Tibial nerve (tissue), 4 donors: Measurements from ENCODE around the gene FAM210A. TPM values are rescaled to one million over a fixed set of nuclear protein-coding genes. Genes with fewer than 3 reads are reported as not detected.

Experiments
- DNase-seq, 2 donors: peaks; one replicate each; pipeline ENCODE4 v3.0.0-alpha.2; 2019; ENCODE audit warnings: low spot score in 2 of 2
- H3K27ac ChIP-seq, 4 donors: fragments of 200-600 bp; sonication (generic) in 3 of 4; one replicate each; pipeline ENCODE4 v1.5.1; 2017 to 2019; ENCODE audit warnings: mild to moderate bottlenecking in 1 of 4
- H3K27me3 ChIP-seq, 2 donors: fragments of 200-600 bp; sonication (generic) in 1 of 2; one replicate each; pipeline versions ENCODE4 v1.5.1 to v1.6.0; 2017 to 2019
- H3K36me3 ChIP-seq, 3 donors: fragments of 200-600 bp; sonication (generic); one replicate each; pipeline ENCODE4 v1.5.1; 2018 to 2019
- H3K4me1 ChIP-seq, 4 donors: fragments of 200-600 bp; sonication (generic) in 3 of 4; one replicate each; pipeline ENCODE4 v1.5.1; 2017 to 2019
- H3K4me3 ChIP-seq, 4 donors: fragments of 200-600 bp; sonication (generic) in 3 of 4; one replicate each; pipeline ENCODE4 v1.5.1; 2017 to 2019; ENCODE audit warnings: mild to moderate bottlenecking in 1 of 4, moderate library complexity in 1 of 4
- H3K9me3 ChIP-seq, 4 donors: fragments of 200-600 bp; sonication (generic) in 3 of 4; one replicate each; pipeline ENCODE4 v1.5.1; 2017 to 2019
- EP300 ChIP-seq, 2 donors: sonication (generic); formaldehyde crosslinking; IDR thresholded peaks; one replicate each; pipeline ENCODE4 v1.6.1; 2017; ENCODE audit warnings: antibody characterized with exemption in 2 of 2, mild to moderate bottlenecking in 1 of 2
- POLR2A ChIP-seq, 2 donors: fragments of 450-650 bp; IDR thresholded peaks; one replicate each; pipeline ENCODE4 v1.6.1; 2017; ENCODE audit warnings: antibody characterized with exemption in 2 of 2, mild to moderate bottlenecking in 2 of 2, moderate library complexity in 2 of 2
- WGBS, 2 donors: methylation state at CpG; one replicate each; pipeline ENCODE4 v1.1.5; 2018; 5-methylcytosine and 5-hydroxymethylcytosine counted together
- total RNA-seq, 4 donors: library from RNA; depleted of rRNA; stranded (reverse); fragments of >200 nt; gene quantifications; one replicate each; pipeline ENCODE4 v1.1.0, GENCODE V29; 2016
- TF ChIP-seq, protein P1 (sequence below), 5 experiments: fragments of 200-600 bp in 3 of 5; fragments of 450-650 bp in 2 of 5; sonication (generic) in 3 of 5; IDR thresholded peaks; one replicate each; pipeline ENCODE4 v1.5.1; 2016 to 2019; ENCODE audit warnings: antibody characterized with exemption in 5 of 5, mild to moderate bottlenecking in 3 of 5, moderate library complexity in 2 of 5

Gene FAM210A
- 1 to 10 TPM; 5.2 to 8.7 (median 7.3) TPM for total RNA-seq

- H3K4me1 ChIP-seq, result peaks cover 0 to 30% (median 22%) of the 10 kb centered on the region in 4 donors
- H3K27ac ChIP-seq, result peak within 1 kb of the TSS; percentile 90 to 98 (median 94)
- H3K9me3 ChIP-seq, result no peaks in the 10 kb centered on the region
- DNase-seq, result peak; percentile 90 to 94
- no peaks in the 10 kb centered on the region for H3K27me3 ChIP-seq
- peak; percentile 61 to 87 for TF ChIP-seq POLR2A (IDR thresholded peaks at IDR 0.05)
- TF ChIP-seq, protein P1, sequence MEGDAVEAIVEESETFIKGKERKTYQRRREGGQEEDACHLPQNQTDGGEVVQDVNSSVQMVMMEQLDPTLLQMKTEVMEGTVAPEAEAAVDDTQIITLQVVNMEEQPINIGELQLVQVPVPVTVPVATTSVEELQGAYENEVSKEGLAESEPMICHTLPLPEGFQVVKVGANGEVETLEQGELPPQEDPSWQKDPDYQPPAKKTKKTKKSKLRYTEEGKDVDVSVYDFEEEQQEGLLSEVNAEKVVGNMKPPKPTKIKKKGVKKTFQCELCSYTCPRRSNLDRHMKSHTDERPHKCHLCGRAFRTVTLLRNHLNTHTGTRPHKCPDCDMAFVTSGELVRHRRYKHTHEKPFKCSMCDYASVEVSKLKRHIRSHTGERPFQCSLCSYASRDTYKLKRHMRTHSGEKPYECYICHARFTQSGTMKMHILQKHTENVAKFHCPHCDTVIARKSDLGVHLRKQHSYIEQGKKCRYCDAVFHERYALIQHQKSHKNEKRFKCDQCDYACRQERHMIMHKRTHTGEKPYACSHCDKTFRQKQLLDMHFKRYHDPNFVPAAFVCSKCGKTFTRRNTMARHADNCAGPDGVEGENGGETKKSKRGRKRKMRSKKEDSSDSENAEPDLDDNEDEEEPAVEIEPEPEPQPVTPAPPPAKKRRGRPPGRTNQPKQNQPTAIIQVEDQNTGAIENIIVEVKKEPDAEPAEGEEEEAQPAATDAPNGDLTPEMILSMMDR (IDR thresholded peaks at IDR 0.05), result peak in 3 of 5 experiments; percentile 6 to 17 (median 8)
- TF ChIP-seq EP300 (IDR thresholded peaks at IDR 0.05), result peak; percentile 98 to 99
- peak within 1 kb of the TSS; percentile 82 to 99 (median 94) for H3K4me3 ChIP-seq
- H3K36me3 ChIP-seq, result peaks cover 0 to 1% (median 0%) of the 10 kb centered on the region in 3 donors
- 0% methylated on average over 31 to 39 of the region's 76 CpGs for WGBS, 2 donors
Observed at GRCh38 chr18:13726232-13726971, at the start of gene FAM210A, which contains the start of gene RNMT. Gene FAM210A (minus strand): TSS chr18:13726558. CDS start chr18:13682077, 44,481 bp downstream. Gene RNMT (plus strand): TSS chr18:13726673. CDS start chr18:13731518, 4,845 bp downstream.

GRCh38 chr18:13775058-13775457 lies 48.7 kb upstream of the FAM210A start:
- whole genome bisulfite sequencing, 2 donors, result 31 to 65% methylated on average over 3 of the region's 3 CpGs
- no peak for DNase-seq

GRCh38 chr18:13762690-13763439 lies 36.5 kb upstream of the FAM210A start:
- DNase-seq, result no peak
- Histone ChIP-seq H3K27ac (no peak overlapping the region), H3K9me3 (peaks cover 0 to 44% (median 0%) of the 10 kb centered on the region in 4 donors), H3K4me1 (no peaks in the 10 kb centered on the region), H3K4me3 (no peak overlapping the region), H3K36me3 (peaks cover 0 to 78% (median 0%) of the 10 kb centered on the region in 3 donors), H3K27me3 (no peaks in the 10 kb centered on the region)
- 94 to 98% methylated on average over 3 of the region's 3 CpGs for WGBS, 2 donors
- TF ChIP-seq, protein P1 (IDR thresholded peaks at IDR 0.05), result no peak
- TF ChIP-seq POLR2A (IDR thresholded peaks at IDR 0.05) (no peak), EP300 (IDR thresholded peaks at IDR 0.05) (no peak)

More at GRCh38 chr18:13775058-13775457, 48.7 kb upstream of the FAM210A start:
- H3K4me3 ChIP-seq, result no peak overlapping the region
- peaks cover 0 to 15% (median 0%) of the 10 kb centered on the region in 4 donors for H3K9me3 ChIP-seq
- no peaks in the 10 kb centered on the region for H3K36me3 ChIP-seq
- no peaks in the 10 kb centered on the region for H3K4me1 ChIP-seq
- H3K27ac ChIP-seq, result no peak overlapping the region
- H3K27me3 ChIP-seq, result no peaks in the 10 kb centered on the region
- no peak for TF ChIP-seq EP300 (IDR thresholded peaks at IDR 0.05)
- TF ChIP-seq, protein P1 (IDR thresholded peaks at IDR 0.05), result no peak
- no peak for TF ChIP-seq POLR2A (IDR thresholded peaks at IDR 0.05)

GRCh38 chr18:13760047-13760446 lies 33.7 kb upstream of the FAM210A start:
- peaks cover 0 to 15% (median 0%) of the 10 kb centered on the region in 4 donors for H3K9me3 ChIP-seq

More at GRCh38 chr18:13760047-13760446, 33.7 kb upstream of the FAM210A start:
- Histone ChIP-seq H3K27ac (no peak overlapping the region), H3K4me1 (no peaks in the 10 kb centered on the region), H3K36me3 (peaks cover 0 to 97% (median 0%) of the 10 kb centered on the region in 3 donors), H3K27me3 (no peaks in the 10 kb centered on the region), H3K4me3 (no peak overlapping the region)
- TF ChIP-seq POLR2A (IDR thresholded peaks at IDR 0.05) (no peak), EP300 (IDR thresholded peaks at IDR 0.05) (no peak)
- TF ChIP-seq, protein P1 (IDR thresholded peaks at IDR 0.05), result no peak
- DNase-seq, result no peak
